Fibroblast of skin of right biceps (primary cell): ENCODE measurements around the gene GPS1.

Experiments
- DNase-seq: peaks from one replicate; pipeline ENCODE4 v3.0.0-alpha.2; 2013

Gene GPS1

GRCh38 chr17:82106688-82107305, 55.1 kb downstream of the GPS1 start:
- DNase-seq: no peak
